T-helper 2 cell (primary cell): ENCODE measurements around the gene STK24.

Experiments used
- DNase-seq, 5 experiments: peaks; one replicate each; pipeline versions ENCODE4 v3.0.0 to v3.0.0-alpha.2; 2012 to 2022

STK24 gene

GRCh38 chr13:98556142-98556816, 20.6 kb downstream of the STK24 start:
- no peak for DNase-seq

GRCh38 chr13:98549728-98550317, 27.1 kb downstream of the STK24 start:
- peak in 1 of 5 experiments; percentile 61 for DNase-seq

GRCh38 chr13:98549006-98549727, 27.7 kb downstream of the STK24 start:
- DNase-seq: no peak

DNA sequence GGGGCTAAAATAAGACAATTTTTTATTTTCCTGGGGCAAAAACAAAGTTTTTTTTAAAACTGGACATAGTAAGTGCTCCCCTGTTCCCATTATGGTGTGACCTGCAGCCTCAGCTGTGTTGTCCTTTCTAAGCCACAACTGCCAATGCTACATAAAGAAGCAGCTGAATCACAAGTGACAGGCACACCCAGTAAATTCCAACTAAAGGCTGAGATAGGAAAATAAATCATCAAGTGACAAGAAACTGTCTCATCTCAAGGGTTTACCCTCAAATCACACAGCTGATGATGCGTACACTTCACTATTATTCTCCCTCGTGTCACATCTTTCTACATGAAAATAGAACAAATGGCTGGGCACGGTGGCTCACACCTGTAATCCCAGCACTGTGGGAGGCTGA, 28.7 kb downstream of the STK24 start:
- DNase-seq: no peak

DNA sequence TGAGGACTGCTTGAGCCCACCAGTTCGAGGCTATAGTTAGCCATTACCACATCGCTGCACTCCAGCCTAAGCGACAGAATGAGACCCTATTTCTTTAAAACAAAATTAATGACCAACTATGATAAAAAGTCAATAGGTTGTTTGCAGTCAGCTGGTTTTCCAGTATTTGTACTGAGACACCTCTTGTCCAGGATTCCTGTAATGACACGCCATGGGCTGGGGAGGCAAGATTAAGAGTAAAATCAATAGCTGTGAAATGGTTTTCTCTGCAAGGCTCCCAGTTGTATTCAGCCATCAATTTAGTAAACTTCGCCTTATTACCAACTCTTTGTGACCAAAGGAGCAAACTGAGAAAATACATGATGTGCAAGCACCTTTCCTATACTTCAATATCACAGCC, 29.5 kb downstream of the STK24 start:
- DNase-seq: no peak

DNA sequence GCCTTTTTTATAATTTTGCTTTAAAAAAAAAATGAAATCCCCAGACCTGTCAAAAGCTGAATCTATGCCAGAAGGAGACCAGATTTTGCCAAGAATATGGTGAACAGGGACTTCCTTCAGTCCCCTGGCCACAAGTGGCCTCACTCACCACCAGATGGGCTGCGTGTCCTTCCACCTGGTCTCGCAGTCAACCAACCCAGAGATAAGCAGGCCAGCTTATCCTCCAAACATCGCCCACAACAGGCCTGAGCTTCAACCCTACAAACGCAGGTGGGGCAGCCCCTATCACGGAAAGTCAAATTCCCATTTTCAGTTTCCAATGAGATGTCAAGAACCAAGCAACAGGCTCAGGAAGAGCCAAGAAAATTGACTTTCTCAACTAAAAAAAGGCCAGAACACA, 30.5 kb downstream of the STK24 start:
- no peak for DNase-seq

DNA sequence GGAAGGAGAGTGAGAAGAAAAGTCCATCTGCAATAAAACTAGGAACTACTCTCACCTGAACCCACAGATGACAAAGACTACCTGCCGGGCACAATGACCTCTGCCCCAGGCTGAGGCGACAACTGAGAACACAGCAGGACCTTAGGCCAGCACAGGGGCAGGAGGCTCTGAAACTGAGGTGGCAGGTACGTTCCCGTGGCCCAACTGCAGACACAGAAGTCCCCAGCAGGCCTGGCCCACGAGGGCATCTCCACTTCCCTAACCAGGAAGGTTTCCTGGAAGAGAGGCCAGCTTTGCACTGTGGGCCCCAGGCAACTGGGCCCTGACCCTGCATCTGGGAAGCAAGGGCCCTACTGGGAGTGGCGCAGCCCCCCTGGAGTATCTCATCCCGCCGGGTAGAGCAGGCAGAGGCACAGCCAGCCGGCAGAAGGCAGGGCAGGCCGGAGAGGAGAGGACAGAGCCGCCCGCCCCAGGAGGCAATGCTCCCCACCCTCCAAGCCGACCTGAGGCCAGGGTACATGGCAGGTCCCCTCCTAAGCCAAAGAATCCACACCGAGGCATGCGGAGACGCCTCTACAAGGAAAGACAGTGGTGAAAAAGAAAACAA, 32.7 kb downstream of the STK24 start:
- no peak for DNase-seq

DNA sequence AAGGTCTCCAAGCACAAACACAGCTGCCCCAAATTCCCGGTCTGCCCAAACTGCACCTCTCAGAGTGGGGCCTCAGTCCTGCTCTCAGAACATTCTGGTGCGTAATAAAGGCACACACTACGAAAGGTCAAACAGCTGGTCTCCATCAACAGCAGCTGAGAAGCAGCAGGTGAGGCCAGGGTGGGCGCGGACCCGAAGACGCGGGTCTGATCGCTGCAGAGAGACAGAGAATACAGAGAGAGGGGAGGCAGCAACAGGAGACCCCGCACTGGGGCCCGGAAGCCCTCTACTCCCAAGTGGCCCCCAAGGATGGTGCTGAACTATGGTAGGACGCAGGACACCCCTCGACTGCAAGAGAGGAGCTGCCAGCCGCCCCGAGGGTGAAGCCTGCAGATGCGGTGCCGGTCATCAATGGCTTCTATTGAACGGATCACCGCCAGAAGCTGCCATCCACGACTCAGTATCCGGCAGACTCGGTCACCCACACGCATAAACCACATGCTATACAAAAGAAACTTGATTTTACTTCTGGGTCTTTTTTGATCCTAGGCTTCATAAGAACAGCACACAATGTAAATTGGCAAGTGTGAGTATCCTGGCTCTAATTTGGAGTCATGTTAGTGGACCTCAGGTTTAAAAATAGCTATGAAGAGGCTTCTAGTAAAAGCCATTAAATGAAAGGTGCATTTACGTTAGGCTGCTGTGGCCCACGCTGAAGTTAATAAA, 33.4 kb downstream of the STK24 start:
- DNase-seq: peak in 1 of 5 experiments; percentile 54

GRCh38 chr13:98542568-98543377, 34.1 kb downstream of the STK24 start:
- DNase-seq: peak in 1 of 5 experiments; percentile 65

DNA sequence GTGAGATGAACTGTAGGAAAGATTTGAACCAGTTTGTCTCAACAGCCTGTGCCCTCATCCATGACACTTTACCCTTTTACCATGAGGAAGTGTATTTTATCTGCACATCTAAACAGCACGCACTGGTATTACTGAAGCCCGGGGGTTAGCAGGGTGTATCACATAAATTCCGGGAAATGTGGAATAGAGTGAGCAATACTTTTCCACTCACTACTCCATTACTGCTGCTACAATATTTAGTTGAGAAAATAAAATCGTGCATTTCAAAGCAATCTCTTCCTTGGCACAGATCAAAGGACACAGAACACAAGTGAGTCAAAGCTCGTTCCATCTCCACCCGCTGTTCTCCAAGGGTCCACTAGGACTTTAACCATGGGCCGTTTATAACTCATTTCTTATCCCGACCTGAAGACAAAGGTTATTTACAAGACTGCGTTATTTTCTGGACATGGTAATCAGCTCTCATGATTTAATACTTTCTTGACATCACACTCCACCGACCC, 35.2 kb downstream of the STK24 start:
- no peak for DNase-seq

GRCh38 chr13:98541191-98541590, 35.7 kb downstream of the STK24 start:
- DNase-seq: no peak

GRCh38 chr13:98540476-98540875, 36.4 kb downstream of the STK24 start:
- no peak for DNase-seq

DNA sequence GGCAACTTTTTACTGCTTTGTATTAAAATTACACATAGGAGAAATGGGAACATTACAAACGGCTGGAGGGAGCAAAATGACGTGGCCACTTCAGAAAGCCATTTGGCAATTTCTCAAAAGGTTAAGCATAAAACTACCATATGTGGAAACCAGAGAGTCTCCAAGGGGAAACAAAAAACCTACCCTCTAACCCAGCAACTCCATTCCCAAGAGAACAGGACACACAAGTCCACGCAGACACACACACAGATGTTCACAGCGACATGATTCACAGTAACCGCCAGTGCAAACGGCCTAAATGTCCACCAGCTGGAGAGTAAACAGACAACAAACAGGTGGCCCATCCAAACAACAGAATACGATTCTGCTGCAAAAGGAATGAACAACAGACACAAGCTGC, 37.2 kb downstream of the STK24 start:
- no peak for DNase-seq

GRCh38 chr13:98538876-98539275, 38.0 kb downstream of the STK24 start:
- no peak for DNase-seq

GRCh38 chr13:98537740-98538139, 39.2 kb downstream of the STK24 start:
- DNase-seq: no peak

GRCh38 chr13:98537306-98537705, 39.6 kb downstream of the STK24 start:
- no peak for DNase-seq

GRCh38 chr13:98536729-98537128, 40.2 kb downstream of the STK24 start:
- DNase-seq: no peak

DNA sequence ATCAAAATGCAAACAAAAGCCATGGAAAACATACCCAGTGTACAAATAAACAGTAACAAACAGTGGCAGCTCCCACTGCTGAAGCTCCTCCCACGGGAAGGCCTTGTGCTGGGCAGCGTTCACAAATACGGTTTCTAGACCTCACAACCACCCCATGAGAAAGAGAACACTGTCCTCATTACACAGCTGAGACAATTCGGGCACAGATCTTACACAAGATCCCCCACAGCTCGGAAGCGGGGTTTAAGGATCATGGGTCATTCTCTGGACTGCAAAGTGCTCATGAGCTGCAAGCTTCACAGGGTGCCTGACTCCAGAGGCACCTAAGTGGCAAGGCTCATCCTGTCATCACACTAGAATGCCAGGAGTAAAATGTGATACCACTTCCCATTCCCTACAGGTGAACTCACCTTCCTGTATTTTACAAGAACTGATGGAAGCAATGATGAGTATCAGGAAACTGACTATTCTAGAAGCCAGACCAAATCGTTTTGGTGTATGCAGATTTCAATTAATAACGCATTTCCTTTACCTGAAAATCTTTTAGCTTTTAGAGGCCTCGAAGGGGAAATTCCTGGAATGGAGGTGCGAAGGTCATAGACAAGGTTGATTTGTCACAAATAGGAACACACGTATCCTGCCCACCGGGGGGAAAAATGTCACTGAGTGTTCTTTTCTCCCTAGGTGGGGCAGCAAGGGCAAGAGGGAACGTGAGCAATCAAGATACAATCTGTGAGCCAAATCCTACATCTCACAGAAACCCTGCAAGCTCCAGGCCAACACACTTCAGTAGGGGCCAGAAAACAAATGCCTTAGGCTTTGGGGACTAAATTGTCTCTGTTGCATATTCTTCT, 41.2 kb downstream of the STK24 start:
- no peak for DNase-seq

GRCh38 chr13:98534821-98535220, 42.1 kb downstream of the STK24 start:
- no peak for DNase-seq

DNA sequence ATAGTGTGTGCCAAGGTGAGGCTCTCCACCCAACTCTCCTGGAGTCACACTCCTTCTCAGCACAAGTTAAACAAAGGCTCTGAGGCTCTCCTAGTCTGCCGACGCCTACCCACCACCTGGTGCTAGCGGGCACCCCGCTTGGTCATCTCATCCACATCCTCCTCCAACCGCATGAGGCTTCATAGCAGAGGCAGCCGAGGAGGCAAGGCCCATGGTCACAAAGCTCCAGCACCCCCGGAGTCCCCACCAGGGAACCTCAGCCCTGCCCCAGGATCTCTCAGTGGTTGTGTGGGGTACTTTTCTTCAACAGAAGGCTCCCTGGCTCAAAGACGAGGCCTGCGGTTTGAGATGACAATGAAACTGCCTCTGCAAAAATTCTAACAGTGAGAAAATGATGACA, 43.0 kb downstream of the STK24 start:
- DNase-seq: peak in 1 of 5 experiments; percentile 48

GRCh38 chr13:98532254-98532653, 44.7 kb downstream of the STK24 start:
- no peak for DNase-seq
